PC-9 (cell line): Measurements from ENCODE around the gene FST. TPM values are rescaled to one million over a fixed set of nuclear protein-coding genes. Genes with fewer than 3 reads are reported as not detected.

Experiments
- BruUV-seq: library from RNA; stranded (reverse); fragments of 400-500 nt; replicated peaks from 2 replicates; lab custom pipeline; 2021; lab: Mats Ljungman, UMichigan
- CTCF ChIA-PET: fragments of 300-600 bp; sonication (Branson Sonifier 250); formaldehyde crosslinking; loops from one replicate; lab custom pipeline; 2022; ENCODE audit warnings: antibody characterized with exemption; lab: Charles Lee
- POLR2A ChIA-PET: fragments of 300-600 bp; sonication (Branson Sonifier 250); formaldehyde crosslinking; loops from one replicate; lab custom pipeline; 2022; ENCODE audit warnings: antibody characterized with exemption; ENCODE audit not compliant: unreplicated experiment; lab: Charles Lee
- DNase-seq, 2 experiments: peaks; one replicate each; pipeline versions ENCODE4 v3.0.0 to v3.0.0-alpha.2; 2015 to 2022; ENCODE audit warnings: mixed read lengths in 1 of 2
- H2AFZ ChIP-seq: fragments of 200-600 bp; sonication (generic); 2 replicates; pipeline ENCODE4 v1.8.1; 2017; ENCODE audit warnings: antibody characterized with exemption
- H3F3A ChIP-seq: fragments of 200-600 bp; sonication (generic); 2 replicates; pipeline ENCODE4 v1.8.1; 2017; ENCODE audit warnings: antibody characterized with exemption, mild to moderate bottlenecking, low read depth; ENCODE audit not compliant: insufficient read depth
- H3K27ac ChIP-seq: fragments of 200-600 bp; sonication (generic); 2 replicates; pipeline ENCODE4 v1.6.1; 2016; ENCODE audit warnings: mixed run types
- H3K27me3 ChIP-seq: fragments of 200-600 bp; sonication (generic); 2 replicates; pipeline ENCODE4 v1.6.1; 2016; ENCODE audit warnings: low read depth, mixed run types; ENCODE audit not compliant: insufficient read depth
- H3K36me3 ChIP-seq: fragments of 200-600 bp; sonication (generic); 2 replicates; pipeline ENCODE4 v1.6.1; 2016; ENCODE audit warnings: low read depth, mixed run types
- H3K4me1 ChIP-seq: fragments of 200-600 bp; sonication (generic); replicated peaks from 2 replicates; pipeline ENCODE4 v1.6.1; 2016; ENCODE audit warnings: mixed run types; ENCODE audit not compliant: insufficient read depth
- H3K4me2 ChIP-seq: fragments of 200-600 bp; sonication (generic); 2 replicates; pipeline ENCODE4 v1.6.1; 2017; ENCODE audit warnings: mixed run types
- H3K4me3 ChIP-seq: fragments of 200-600 bp; sonication (generic); 2 replicates; pipeline ENCODE4 v1.6.1; 2016; ENCODE audit warnings: mixed run types
- H3K79me2 ChIP-seq: fragments of 200-600 bp; sonication (generic); 2 replicates; pipeline ENCODE4 v1.6.1; 2017; ENCODE audit warnings: low read depth, mixed run types
- H3K9me2 ChIP-seq: fragments of 200-600 bp; sonication (generic); 2 replicates; pipeline ENCODE4 v1.8.1; 2017; ENCODE audit warnings: mild to moderate bottlenecking; ENCODE audit not compliant: insufficient read depth
- H3K9me3 ChIP-seq: fragments of 200-600 bp; sonication (generic); 2 replicates; pipeline ENCODE4 v1.8.1; 2016; ENCODE audit warnings: low read depth; ENCODE audit not compliant: insufficient read depth
- H4K20me1 ChIP-seq: fragments of 200-600 bp; sonication (generic); 2 replicates; pipeline ENCODE4 v1.8.1; 2017; ENCODE audit not compliant: insufficient read depth
- CTCF ChIP-seq: fragments of 200-600 bp; sonication (generic); conservative IDR thresholded peaks from 2 replicates; pipeline ENCODE4 v1.6.1; 2017; ENCODE audit warnings: mixed run types, antibody characterized with exemption, mild to moderate bottlenecking, moderate library complexity
- EZH2 ChIP-seq: fragments of 200-600 bp; sonication (generic); IDR thresholded peaks from 2 replicates; pipeline ENCODE4 v1.8.0; 2017; ENCODE audit warnings: antibody characterized with exemption, low read depth
- intact Hi-C: fragments of 100-400 bp; cut with micrococcal nuclease; formaldehyde crosslinking; loops from one replicate; pipeline ENCODE4 v1.10.0; 2022; ENCODE audit not compliant: unreplicated experiment
- total RNA-seq: library from RNA; stranded (reverse); gene quantifications from 2 replicates; pipeline ENCODE4 v1.2.3, GENCODE V29; 2021

Gene FST
- total RNA-seq, 1 experiment from 2014 or later, result 0.63 TPM

- no peak overlapping the region for H3K27ac ChIP-seq
- no peak for DNase-seq
- H3K27me3 ChIP-seq, result no peaks in the 10 kb centered on the region
- ChIA-PET POLR2A (no interaction called here), CTCF (no interaction called here)
- 0 out of 2 replicates have a peak, but pooled peaks cover under 1% of the 10 kb centered on the region for H3K9me3 ChIP-seq
- no peak overlapping the region for H3K4me3 ChIP-seq
- no peak overlapping the region for H3K4me2 ChIP-seq
- TF ChIP-seq EZH2, result no peak
- no peak for TF ChIP-seq CTCF
- H3K4me1 ChIP-seq, result no peaks in the 10 kb centered on the region
- no peaks in the 10 kb centered on the region for H3K9me2 ChIP-seq
- H3K79me2 ChIP-seq, result no peaks in the 10 kb centered on the region
- no peaks in the 10 kb centered on the region for H3F3A ChIP-seq
- no peaks in the 10 kb centered on the region for H4K20me1 ChIP-seq
- BruUV-seq, result no TSS peak
- H2AFZ ChIP-seq, result no peak overlapping the region
- intact Hi-C loops, result no loop called here
- H3K36me3 ChIP-seq, result no peaks in the 10 kb centered on the region
Measured at GRCh38 chr5:53454719-53455000, 25.8 kb upstream of the FST start.

GRCh38 chr5:53456366-53456765 lies 24.1 kb upstream of the FST start:
- Histone ChIP-seq H3K27me3 (no peaks in the 10 kb centered on the region), H3K36me3 (no peaks in the 10 kb centered on the region), H3K4me1 (no peaks in the 10 kb centered on the region), H3K9me3 (peaks cover 5% of the 10 kb centered on the region; the same call in 1 of the 2 replicates), H2AFZ (no peak overlapping the region), H3K27ac (no peak overlapping the region), H3K4me2 (no peak overlapping the region), H4K20me1 (no peaks in the 10 kb centered on the region), H3K79me2 (no peaks in the 10 kb centered on the region), H3K9me2 (no peaks in the 10 kb centered on the region), H3F3A (no peaks in the 10 kb centered on the region), H3K4me3 (no peak overlapping the region)
- CTCF ChIA-PET, result no interaction called here
- TF ChIP-seq CTCF (no peak), EZH2 (no peak)
- intact Hi-C loops, result no loop called here
- no peak for DNase-seq
- POLR2A ChIA-PET, result no interaction called here
- BruUV-seq, result no TSS peak

- Histone ChIP-seq H4K20me1 (no peaks in the 10 kb centered on the region), H3K4me1 (peaks cover 2% of the 10 kb centered on the region; the same call in 1 of the 2 replicates), H3F3A (no peaks in the 10 kb centered on the region), H3K36me3 (no peaks in the 10 kb centered on the region), H3K4me3 (no peak overlapping the region), H2AFZ (no peak overlapping the region), H3K4me2 (no peak overlapping the region), H3K9me2 (no peaks in the 10 kb centered on the region), H3K9me3 (peaks cover 7% of the 10 kb centered on the region; the same call in 1 of the 2 replicates), H3K27ac (no peak overlapping the region), H3K27me3 (no peaks in the 10 kb centered on the region), H3K79me2 (no peaks in the 10 kb centered on the region)
- ChIA-PET CTCF (no interaction called here), POLR2A (no interaction called here)
- DNase-seq, result no peak
- TF ChIP-seq EZH2 (no peak), CTCF (no peak)
- intact Hi-C loops, result no loop called here
- BruUV-seq, result no TSS peak
Measured at GRCh38 chr5:53463909-53464621, 16.4 kb upstream of the FST start.
